Testis (tissue), 3 donors: Measurements from ENCODE around the gene ZSWIM6. TPM values are rescaled to one million over a fixed set of nuclear protein-coding genes. Genes with fewer than 3 reads are reported as not detected.

ENCODE experiments used
- DNase-seq: peaks from one replicate; pipeline ENCODE4 v3.0.0-alpha.2; 2019
- H3K27ac ChIP-seq, 2 donors: fragments of 200-600 bp; sonication (generic); one replicate each; pipeline ENCODE4 v1.5.1; 2019
- H3K27me3 ChIP-seq: fragments of 200-600 bp; sonication (generic); one replicate; pipeline ENCODE4 v1.5.1; 2019
- H3K36me3 ChIP-seq: fragments of 200-600 bp; sonication (generic); one replicate; pipeline ENCODE4 v1.5.1; 2017; ENCODE audit warnings: low read depth; ENCODE audit errors: missing control alignments
- H3K4me1 ChIP-seq: fragments of 200-600 bp; sonication (generic); one replicate; pipeline ENCODE4 v1.5.1; 2019
- H3K4me3 ChIP-seq, 2 donors: fragments of 200-600 bp; sonication (generic); one replicate each; pipeline ENCODE4 v1.5.1; 2017 to 2019
- H3K9me3 ChIP-seq: fragments of 200-600 bp; sonication (generic); one replicate; pipeline ENCODE4 v1.5.1; 2017
- POLR2A ChIP-seq: fragments of 450-650 bp; IDR thresholded peaks from one replicate; pipeline ENCODE4 v1.6.1; 2017; ENCODE audit warnings: antibody characterized with exemption, mild to moderate bottlenecking, moderate library complexity
- WGBS, 2 donors: methylation state at CpG; one replicate each; pipeline ENCODE4 v1.1.5; 2018; 5-methylcytosine and 5-hydroxymethylcytosine counted together
- intact Hi-C: fragments of 100-400 bp; cut with DNase I; formaldehyde crosslinking; loops from one replicate; pipeline ENCODE4 v1.15.1; 2023; ENCODE audit warnings: low total_unique reads
- polyA plus RNA-seq: library from polyadenylated mRNA; stranded (reverse); fragments of 350-450 nt; fragmentation: Illumina TruSeq; extraction: RNeasy Lipid Tissue Mini Kit (QIAGEN cat#74804); gene quantifications from one replicate; pipeline ENCODE4 v1.2.3, GENCODE V29; 2014; ENCODE audit warnings: low read depth, low replicate concordance; ENCODE audit not compliant: insufficient read depth
- total RNA-seq, 2 donors: library from RNA; depleted of rRNA; stranded (reverse); fragments of >200 nt; gene quantifications; one replicate each; pipeline ENCODE4 v1.2.3, GENCODE V29; 2016
- TF ChIP-seq, protein P1 (sequence below), 3 experiments: fragments of 450-650 bp in 2 of 3; fragments of 200-600 bp in 1 of 3; sonication (generic) in 1 of 3; IDR thresholded peaks; one replicate each; pipeline ENCODE4 v1.5.1; 2016 to 2019; ENCODE audit warnings: antibody characterized with exemption in 3 of 3, mild to moderate bottlenecking in 2 of 3, moderate library complexity in 1 of 3

ZSWIM6 gene
- total and polyA plus RNA-seq, 3 donors from 2014 or later, result 14.6 to 18.0 (median 16.5) TPM

GRCh38 chr5:61450493-61451279 is 118.6 kb downstream of the ZSWIM6 start:
- Histone ChIP-seq H3K36me3 (no peaks in the 10 kb centered on the region), H3K4me3 (no peak overlapping the region), H3K27ac (no peak overlapping the region), H3K9me3 (no peaks in the 10 kb centered on the region), H3K4me1 (no peaks in the 10 kb centered on the region), H3K27me3 (no peaks in the 10 kb centered on the region)
- intact Hi-C loops, result no loop called here
- DNase-seq, result no peak
- 44 to 52% methylated on average over 1 of the region's 1 CpG for WGBS, 2 donors
- no peak for TF ChIP-seq POLR2A
- TF ChIP-seq, protein P1, sequence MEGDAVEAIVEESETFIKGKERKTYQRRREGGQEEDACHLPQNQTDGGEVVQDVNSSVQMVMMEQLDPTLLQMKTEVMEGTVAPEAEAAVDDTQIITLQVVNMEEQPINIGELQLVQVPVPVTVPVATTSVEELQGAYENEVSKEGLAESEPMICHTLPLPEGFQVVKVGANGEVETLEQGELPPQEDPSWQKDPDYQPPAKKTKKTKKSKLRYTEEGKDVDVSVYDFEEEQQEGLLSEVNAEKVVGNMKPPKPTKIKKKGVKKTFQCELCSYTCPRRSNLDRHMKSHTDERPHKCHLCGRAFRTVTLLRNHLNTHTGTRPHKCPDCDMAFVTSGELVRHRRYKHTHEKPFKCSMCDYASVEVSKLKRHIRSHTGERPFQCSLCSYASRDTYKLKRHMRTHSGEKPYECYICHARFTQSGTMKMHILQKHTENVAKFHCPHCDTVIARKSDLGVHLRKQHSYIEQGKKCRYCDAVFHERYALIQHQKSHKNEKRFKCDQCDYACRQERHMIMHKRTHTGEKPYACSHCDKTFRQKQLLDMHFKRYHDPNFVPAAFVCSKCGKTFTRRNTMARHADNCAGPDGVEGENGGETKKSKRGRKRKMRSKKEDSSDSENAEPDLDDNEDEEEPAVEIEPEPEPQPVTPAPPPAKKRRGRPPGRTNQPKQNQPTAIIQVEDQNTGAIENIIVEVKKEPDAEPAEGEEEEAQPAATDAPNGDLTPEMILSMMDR (IDR thresholded peaks at IDR 0.05), result no peak

DNA sequence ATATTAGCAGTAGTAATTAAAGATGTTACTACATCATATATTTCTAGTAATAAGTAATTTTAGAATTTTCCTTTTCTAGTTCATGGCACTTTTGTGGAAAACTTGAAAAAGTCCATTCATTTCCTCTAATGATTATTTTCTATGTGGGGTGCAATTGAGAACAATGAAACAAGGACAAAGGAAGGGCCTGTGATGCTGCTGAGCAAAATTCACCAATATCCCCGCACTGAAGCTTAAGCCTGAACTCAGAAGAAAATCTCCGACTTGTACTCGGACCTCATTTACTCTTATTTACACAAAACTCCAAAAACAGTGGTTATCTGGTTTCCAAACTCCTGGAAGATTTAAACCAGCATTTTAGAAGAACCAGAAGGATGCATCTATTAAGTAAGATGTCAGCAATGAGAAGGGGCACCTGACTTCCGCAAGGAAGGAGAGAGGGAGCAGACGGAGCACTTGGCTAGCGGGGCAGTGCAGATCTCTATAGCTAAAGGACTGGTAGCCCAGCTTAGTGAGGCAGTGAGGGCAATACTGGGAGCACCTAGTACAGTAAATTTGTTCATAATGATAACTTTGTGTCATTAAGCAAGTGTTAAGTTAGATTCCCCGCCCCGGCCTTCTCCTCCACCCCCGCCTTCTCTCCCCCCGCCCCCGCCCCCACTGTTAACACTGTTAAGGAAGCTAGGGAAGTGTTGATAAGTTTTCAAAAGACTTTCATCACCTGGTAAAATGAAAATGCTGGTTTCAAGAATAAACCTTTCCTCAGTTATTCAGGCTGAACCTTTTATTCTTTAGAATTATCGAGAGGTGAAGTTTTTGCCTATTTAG is 123.3 kb downstream of the ZSWIM6 start:
- Histone ChIP-seq H3K4me3 (no peak overlapping the region), H3K4me1 (no peaks in the 10 kb centered on the region), H3K36me3 (no peaks in the 10 kb centered on the region), H3K27ac (no peak overlapping the region), H3K9me3 (no peaks in the 10 kb centered on the region), H3K27me3 (no peaks in the 10 kb centered on the region)
- TF ChIP-seq POLR2A, result no peak
- TF ChIP-seq, protein P1 (IDR thresholded peaks at IDR 0.05), result no peak
- DNase-seq, result no peak
- intact Hi-C loops, result no loop called here
- WGBS, 2 donors, result 65 to 75% methylated on average over 12 of the region's 12 CpGs

DNA sequence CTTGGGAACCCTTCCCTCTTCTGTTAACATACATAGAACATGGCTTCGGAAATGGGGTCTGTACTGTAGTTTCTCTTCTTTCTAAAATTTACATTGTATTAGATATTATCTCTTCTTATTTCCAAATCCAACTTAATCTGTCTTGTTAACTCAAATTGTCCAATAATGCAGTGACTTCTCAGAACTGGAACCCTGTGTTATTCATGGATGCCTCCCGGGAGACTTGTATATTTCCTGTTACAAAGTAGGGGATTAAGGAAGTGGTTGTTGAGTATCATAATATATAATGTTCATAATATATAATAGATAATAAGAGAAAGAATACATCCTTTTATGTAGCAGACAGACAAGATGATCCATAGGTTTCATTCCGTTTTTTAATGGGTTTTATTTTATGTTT is 128.4 kb downstream of the ZSWIM6 start:
- no peak overlapping the region for H3K4me3 ChIP-seq
- intact Hi-C loops, result no loop called here
- H3K27me3 ChIP-seq, result no peaks in the 10 kb centered on the region
- no peak for DNase-seq
- no peak overlapping the region for H3K27ac ChIP-seq
- TF ChIP-seq, protein P1 (IDR thresholded peaks at IDR 0.05), result no peak
- no peak for TF ChIP-seq POLR2A
- no peaks in the 10 kb centered on the region for H3K9me3 ChIP-seq
- H3K36me3 ChIP-seq, result no peaks in the 10 kb centered on the region
- 89 to 91% methylated on average over 3 of the region's 3 CpGs for WGBS, 2 donors
- H3K4me1 ChIP-seq, result no peaks in the 10 kb centered on the region

GRCh38 chr5:61461417-61461816 is 129.4 kb downstream of the ZSWIM6 start:
- Histone ChIP-seq H3K4me3 (no peak overlapping the region), H3K36me3 (no peaks in the 10 kb centered on the region), H3K9me3 (no peaks in the 10 kb centered on the region), H3K27me3 (no peaks in the 10 kb centered on the region), H3K27ac (no peak overlapping the region), H3K4me1 (no peaks in the 10 kb centered on the region)
- intact Hi-C loops, result no loop called here
- WGBS, 2 donors, result 92 to 94% methylated on average over 1 of the region's 1 CpG
- DNase-seq, result no peak
- TF ChIP-seq, protein P1 (IDR thresholded peaks at IDR 0.05), result no peak
- TF ChIP-seq POLR2A, result no peak
